ENCODE results near the gene CASP14. TPM values are rescaled to one million over a fixed set of nuclear protein-coding genes. Genes with fewer than 3 reads are reported as not detected.
"Not testable (repeated sequence)": the region's sequence is repeated elsewhere in the genome, so short reads cannot be mapped to it uniquely, and the experiment has no call there.

CASP14 gene
- not detected for total RNA-seq

GRCh38 chr19:15048885-15049541 lies at the start of gene CASP14:
Gene CASP14 (plus strand): TSS chr19:15049480. CDS start chr19:15052252, 2,772 bp downstream.
- no peaks in the 10 kb centered on the region for H3K27me3 ChIP-seq
- TF ChIP-seq CTCF (IDR thresholded peaks at IDR 0.05) (no peak), POLR2A (IDR thresholded peaks at IDR 0.05) (no peak)
- H3K4me1 ChIP-seq = no peaks in the 10 kb centered on the region
- H3K9me3 ChIP-seq = no peaks in the 10 kb centered on the region
- DNase-seq = no peak
- H3K36me3 ChIP-seq = no peaks in the 10 kb centered on the region
- no peak within 1 kb of the TSS for H3K27ac ChIP-seq
- H3K4me3 ChIP-seq = no peak within 1 kb of the TSS
- intact Hi-C loops (cut with DNase I; ENCODE audit: low total_unique reads) = no loop called here

GRCh38 chr19:15008308-15008707 lies 41.0 kb upstream of the CASP14 start:
- no peak overlapping the region for H3K27ac ChIP-seq
- DNase-seq = no peak
- intact Hi-C loops (cut with DNase I; ENCODE audit: low total_unique reads) = no loop called here
- no peak overlapping the region for H3K4me3 ChIP-seq
- TF ChIP-seq CTCF (IDR thresholded peaks at IDR 0.05) = no peak
- TF ChIP-seq POLR2A (IDR thresholded peaks at IDR 0.05) = no peak
- no peaks in the 10 kb centered on the region for H3K36me3 ChIP-seq
- H3K4me1 ChIP-seq = no peaks in the 10 kb centered on the region
- no peaks in the 10 kb centered on the region for H3K9me3 ChIP-seq
- H3K27me3 ChIP-seq = no peaks in the 10 kb centered on the region

GRCh38 chr19:15010501-15011300 lies 38.6 kb upstream of the CASP14 start:
- Histone ChIP-seq H3K9me3 (no peaks in the 10 kb centered on the region), H3K4me3 (no peak overlapping the region), H3K36me3 (no peaks in the 10 kb centered on the region), H3K27ac (no peak overlapping the region), H3K4me1 (no peaks in the 10 kb centered on the region), H3K27me3 (no peaks in the 10 kb centered on the region)
- no peak for TF ChIP-seq CTCF (IDR thresholded peaks at IDR 0.05)
- TF ChIP-seq POLR2A (IDR thresholded peaks at IDR 0.05) = no peak
- DNase-seq = no peak
- intact Hi-C loops (cut with DNase I; ENCODE audit: low total_unique reads) = no loop called here

GRCh38 chr19:15014579-15014978 lies 34.7 kb upstream of the CASP14 start:
- Histone ChIP-seq H3K4me3 (no peak overlapping the region), H3K9me3 (no peaks in the 10 kb centered on the region), H3K4me1 (no peaks in the 10 kb centered on the region), H3K36me3 (no peaks in the 10 kb centered on the region), H3K27ac (no peak overlapping the region), H3K27me3 (no peaks in the 10 kb centered on the region)
- no peak for DNase-seq
- TF ChIP-seq CTCF (IDR thresholded peaks at IDR 0.05) (no peak), POLR2A (IDR thresholded peaks at IDR 0.05) (no peak)
- intact Hi-C loops (cut with DNase I; ENCODE audit: low total_unique reads) = no loop called here

- Histone ChIP-seq H3K4me3 (no peak overlapping the region), H3K27ac (no peak overlapping the region), H3K4me1 (no peaks in the 10 kb centered on the region), H3K36me3 (no peaks in the 10 kb centered on the region), H3K9me3 (no peaks in the 10 kb centered on the region), H3K27me3 (no peaks in the 10 kb centered on the region)
- DNase-seq = no peak
- intact Hi-C loops (cut with DNase I; ENCODE audit: low total_unique reads) = no loop called here
- TF ChIP-seq CTCF (IDR thresholded peaks at IDR 0.05) = no peak
- no peak for TF ChIP-seq POLR2A (IDR thresholded peaks at IDR 0.05)
Observed at GRCh38 chr19:15015946-15016542, 33.2 kb upstream of the CASP14 start.

GRCh38 chr19:15018836-15019235 lies 30.4 kb upstream of the CASP14 start:
- H3K27ac ChIP-seq; intact Hi-C loops (cut with DNase I; ENCODE audit: low total_unique reads): not testable (repeated sequence)

More at GRCh38 chr19:15018836-15019235, 30.4 kb upstream of the CASP14 start:
- H3K36me3 ChIP-seq, H3K27me3 ChIP-seq, H3K4me3 ChIP-seq, H3K4me1 ChIP-seq, DNase-seq, H3K9me3 ChIP-seq: not testable (repeated sequence)

All from uterus (tissue), 4 donors.